Adrenal gland (tissue), 12 donors: ENCODE measurements around the gene GBF1. TPM values are rescaled to one million over a fixed set of nuclear protein-coding genes. Genes with fewer than 3 reads are reported as not detected.

ENCODE experiments used
- DNase-seq, 7 donors: peaks; one replicate each; pipeline ENCODE4 v3.0.0-alpha.2; 2019 to 2020
- H3K27ac ChIP-seq, 5 donors: fragments of 200-600 bp; sonication (generic) in 4 of 5; 1 replicate in 3 of 5; 2 replicates in 2 of 5; pipeline versions ENCODE4 v1.5.1 to v1.8.0; 2016 to 2020; ENCODE audit warnings: mild to moderate bottlenecking in 1 of 5
- H3K27me3 ChIP-seq: fragments of 200-600 bp; 2 replicates; pipeline ENCODE4 v1.8.0; 2021
- H3K36me3 ChIP-seq, 2 donors: fragments of 200-600 bp; replicated peaks in 1 of 2; 1 replicate in 1 of 2; 2 replicates in 1 of 2; pipeline versions ENCODE4 v1.5.1 to v1.8.0; 2018 to 2022
- H3K4me1 ChIP-seq, 2 donors: fragments of 200-600 bp; replicated peaks in 1 of 2; 1 replicate in 1 of 2; 2 replicates in 1 of 2; pipeline versions ENCODE4 v1.5.1 to v1.8.0; 2018 to 2021
- H3K4me3 ChIP-seq, 4 donors: fragments of 200-600 bp; sonication (generic) in 3 of 4; one replicate each; pipeline ENCODE4 v1.5.1; 2016 to 2018
- H3K9me3 ChIP-seq, 3 donors: fragments of 200-600 bp; sonication (generic) in 1 of 3; replicated peaks in 1 of 3; 1 replicate in 2 of 3; 2 replicates in 1 of 3; pipeline versions ENCODE4 v1.5.1 to v1.8.0; 2016 to 2021
- CTCF ChIP-seq, 6 experiments: fragments of 450-650 bp in 4 of 6; fragments of 200-600 bp in 2 of 6; sonication (generic) in 1 of 6; IDR thresholded peaks; 1 replicate in 5 of 6; 2 replicates in 1 of 6; pipeline versions ENCODE4 v1.5.1 to v1.8.0; 2016 to 2021; ENCODE audit warnings: antibody characterized with exemption in 6 of 6, mild to moderate bottlenecking in 2 of 6, moderate library complexity in 1 of 6
- POLR2A ChIP-seq, 2 donors: fragments of 450-650 bp; IDR thresholded peaks; one replicate each; pipeline ENCODE4 v1.6.1; 2017; ENCODE audit warnings: antibody characterized with exemption in 2 of 2, mild to moderate bottlenecking in 2 of 2, moderate library complexity in 1 of 2
- WGBS, 4 donors: extraction: QIAGEN DNeasy Blood & Tissue Kit in 2 of 4; methylation state at CpG; one replicate each; pipeline versions ENCODE4 v1.1.5 to v1.1.7; 2013 to 2017; 5-methylcytosine and 5-hydroxymethylcytosine counted together
- intact Hi-C, 2 donors: fragments of 100-400 bp; cut with DNase I; formaldehyde crosslinking; loops; one replicate each; pipeline versions ENCODE4 v1.14.1 to v1.15.0; 2022 to 2023
- polyA plus RNA-seq, 3 donors: library from polyadenylated mRNA; stranded (reverse); fragments of 200-250 nt in 2 of 3; fragments of 350-450 nt in 1 of 3; fragmentation: Illumina TruSeq in 1 of 3; extraction: RNeasy Lipid Tissue Mini Kit (QIAGEN cat#74804) in 1 of 3; gene quantifications; one replicate each; pipeline ENCODE4 v1.2.3, GENCODE V29; 2013 to 2014
- total RNA-seq, 9 donors: library from RNA; depleted of rRNA in 4 of 9; stranded (reverse); fragments of >200 nt in 4 of 9; fragments of 120-200 nt in 1 of 9; fragmentation: NEBNext Ultra II Directional in 1 of 9; extraction: Animal tissue kit (Norgen Biotek cat#: 25700) in 1 of 9; gene quantifications; one replicate each; pipeline versions ENCODE4 v1.1.0 to v1.2.4, GENCODE V29; 2013 to 2023
- donor health status: healthy with polysubstance abuse.
- donor health status: Bipolar disorder and iron deficiency.
- donor health status: DM: yes; HTN: yes; CAD: no.
- donor health status: DM: no; HTN: no; CAD: no.
- donor health status: DM: no; HTN: no; CAD: no.
- donor health status: DM: yes; HTN: yes; CAD: no.

Gene GBF1
- total and polyA plus RNA-seq, 12 donors = 16.4 to 46.1 (median 37.7) TPM

DNA sequence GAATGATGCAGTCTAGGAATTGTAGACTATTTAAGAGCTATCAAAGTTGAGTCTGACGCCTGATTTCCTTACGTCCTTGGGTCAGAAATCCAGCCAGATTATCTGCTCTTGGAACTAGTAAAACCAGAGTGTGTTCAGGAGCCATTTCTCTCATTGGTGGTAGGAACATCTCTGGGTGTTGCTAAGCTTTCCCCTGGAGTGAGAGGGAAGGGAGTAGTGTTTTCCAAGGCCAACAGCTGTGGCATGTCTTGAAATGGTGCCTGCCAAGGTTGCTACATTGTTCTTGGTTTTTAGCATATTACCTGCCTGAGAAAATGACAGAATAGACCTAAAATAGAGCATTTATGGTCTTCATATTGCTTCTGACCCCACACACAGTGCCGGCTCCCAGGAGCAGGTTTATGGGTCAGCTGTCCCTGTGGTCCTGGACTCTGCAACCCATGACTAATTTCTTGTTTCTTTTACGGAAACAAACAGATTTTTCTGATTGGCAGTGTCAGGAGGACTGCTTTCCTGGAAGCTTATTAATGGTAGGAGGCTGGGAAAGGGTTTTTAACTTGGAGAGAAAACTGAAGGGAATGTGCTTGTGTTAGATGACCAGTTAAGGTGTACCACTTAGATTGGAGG lies 17.5 kb downstream of the GBF1 start:
- Histone ChIP-seq H3K27ac (peak overlapping the region in 2 of 5 donors; percentile 15 to 39), H3K36me3 (peaks cover 0 to 38% of the 10 kb centered on the region in 2 donors), H3K9me3 (no peaks in the 10 kb centered on the region), H3K4me1 (peaks cover 17 to 35% of the 10 kb centered on the region in 2 donors), H3K4me3 (no peak overlapping the region), H3K27me3 (no peaks in the 10 kb centered on the region)
- TF ChIP-seq POLR2A (IDR thresholded peaks at IDR 0.05) (no peak), CTCF (IDR thresholded peaks at IDR 0.05) (no peak)
- intact Hi-C loops = no loop called here
- DNase-seq = peak in 3 of 7 donors; percentile 25 to 32 (median 25)
- WGBS, 4 donors = 49 to 62% (median 53%) methylated on average over 3 to 4 of the region's 4 CpGs

DNA sequence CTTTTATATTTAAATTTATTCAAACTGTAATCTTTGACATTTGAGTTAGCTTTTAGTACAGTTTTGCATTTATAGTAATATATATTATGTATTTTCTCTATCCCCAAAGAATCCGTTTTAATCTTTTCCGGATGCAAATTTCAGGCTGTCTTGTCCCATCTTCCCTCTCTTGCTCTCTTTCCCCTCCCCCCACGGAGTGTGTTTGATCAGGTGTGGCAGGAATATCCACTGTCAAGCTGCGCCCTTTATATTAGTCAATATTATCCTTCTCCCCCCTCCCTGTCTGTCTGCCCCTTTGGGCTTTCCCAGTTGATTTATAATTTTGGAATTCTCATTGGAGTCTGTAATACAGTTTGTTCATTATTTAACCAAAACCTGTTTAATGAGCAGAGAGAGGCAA lies 19.0 kb downstream of the GBF1 start:
- no peak for TF ChIP-seq POLR2A (IDR thresholded peaks at IDR 0.05)
- TF ChIP-seq CTCF (IDR thresholded peaks at IDR 0.05) = no peak
- Histone ChIP-seq H3K27ac (no peak overlapping the region), H3K27me3 (no peaks in the 10 kb centered on the region), H3K9me3 (no peaks in the 10 kb centered on the region), H3K36me3 (peaks cover 0 to 32% of the 10 kb centered on the region in 2 donors), H3K4me1 (peaks cover 30 to 50% of the 10 kb centered on the region in 2 donors), H3K4me3 (no peak overlapping the region)
- WGBS, 4 donors = 89 to 96% (median 94%) methylated on average over 4 of the region's 4 CpGs
- DNase-seq = no peak
- intact Hi-C loops = no loop called here

DNA sequence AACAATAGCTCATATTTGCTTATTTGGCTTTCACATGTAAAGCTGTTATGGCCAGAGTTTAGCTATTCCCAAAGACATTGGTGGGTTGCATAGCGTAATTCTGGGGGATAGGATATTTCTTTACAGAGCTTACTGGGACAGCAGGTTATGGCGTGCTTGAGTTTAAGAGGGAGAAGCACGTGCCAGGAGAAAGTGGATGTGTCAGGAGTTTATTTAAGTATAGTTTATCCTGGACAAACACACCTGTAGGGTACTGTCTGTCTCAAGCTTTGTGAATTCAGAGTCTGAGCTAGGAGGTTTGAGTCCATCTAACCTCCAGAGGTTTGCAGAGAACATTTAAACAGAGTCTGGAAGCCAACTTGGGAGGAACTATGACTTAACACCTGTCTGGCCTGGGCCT lies 21.3 kb downstream of the GBF1 start:
- DNase-seq = no peak
- H3K9me3 ChIP-seq = no peaks in the 10 kb centered on the region
- peaks cover 0 to 9% of the 10 kb centered on the region in 2 donors for H3K36me3 ChIP-seq
- H3K4me3 ChIP-seq = no peak overlapping the region
- 96 to 97% (median 97%) methylated on average over 3 of the region's 3 CpGs for WGBS, 4 donors
- no peak for TF ChIP-seq POLR2A (IDR thresholded peaks at IDR 0.05)
- no peak for TF ChIP-seq CTCF (IDR thresholded peaks at IDR 0.05)
- H3K27me3 ChIP-seq = no peaks in the 10 kb centered on the region
- peak overlapping the region in 1 of 5 donors; percentile 28 for H3K27ac ChIP-seq
- peaks cover 30 to 52% of the 10 kb centered on the region in 2 donors for H3K4me1 ChIP-seq
- intact Hi-C loops = no loop called here

- TF ChIP-seq CTCF (IDR thresholded peaks at IDR 0.05) (no peak), POLR2A (IDR thresholded peaks at IDR 0.05) (no peak)
- DNase-seq = no peak
- Histone ChIP-seq H3K9me3 (no peaks in the 10 kb centered on the region), H3K36me3 (no peaks in the 10 kb centered on the region), H3K4me3 (no peak overlapping the region), H3K27ac (peak overlapping the region in 2 of 5 donors; percentile 11 to 28), H3K4me1 (peaks cover 27 to 42% of the 10 kb centered on the region in 2 donors), H3K27me3 (no peaks in the 10 kb centered on the region)
- intact Hi-C loops = no loop called here
These were observed 22.4 kb downstream of the GBF1 start for GRCh38 chr10:102267748-102268147.
